CD4-positive, alpha-beta T cell treated with Interleukin-17A for 1 hour (primary cell): Measurements from ENCODE around the gene MTMR12.
"Not testable (repeated sequence)": the region's sequence is repeated elsewhere in the genome, so short reads cannot be mapped to it uniquely, and the experiment has no call there.

Experiments used
- DNase-seq: peaks from one replicate; pipeline ENCODE4 v3.0.0-alpha.2; 2020

The MTMR12 gene

DNA sequence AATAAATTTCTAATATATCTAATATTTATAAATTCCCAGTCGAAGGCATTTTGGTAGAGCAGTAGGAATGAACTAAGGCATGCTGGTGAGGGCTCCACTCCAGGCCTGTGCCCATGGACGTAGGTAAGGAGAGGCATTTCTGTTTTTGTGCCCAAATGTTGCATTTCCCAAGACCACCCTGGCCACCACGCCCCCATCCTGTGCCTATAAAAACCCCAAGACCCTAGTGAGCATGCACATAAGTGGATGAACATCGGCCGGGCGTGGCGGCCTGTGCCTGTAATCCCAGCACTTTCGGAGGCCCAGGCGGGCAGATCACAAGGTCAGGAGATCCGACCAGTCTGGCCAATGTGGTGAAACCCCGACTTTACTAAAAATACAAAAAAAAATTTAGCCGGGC, 10.1 kb upstream of the MTMR12 start:
- DNase-seq = no peak

DNA sequence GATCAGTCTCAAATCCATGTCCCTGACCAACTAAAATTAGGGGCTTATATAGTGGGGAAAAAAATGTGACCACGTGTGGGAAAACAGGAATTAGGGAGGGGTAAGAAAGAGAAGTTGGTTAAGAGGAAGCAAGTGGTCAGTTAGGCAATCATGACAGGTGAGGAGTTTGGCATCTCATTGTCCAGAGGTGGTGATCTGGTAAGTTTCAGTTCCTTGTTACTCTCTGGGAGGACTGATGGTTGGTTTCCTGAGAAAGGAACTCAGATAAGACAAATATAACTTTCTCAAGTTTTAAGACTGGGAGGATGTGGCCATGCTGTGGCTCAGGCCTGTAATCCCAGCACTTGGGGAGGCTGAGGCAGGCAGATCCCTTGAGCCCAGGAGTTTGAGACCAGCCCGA, 9.0 kb upstream of the MTMR12 start:
- not testable (repeated sequence) for DNase-seq

DNA sequence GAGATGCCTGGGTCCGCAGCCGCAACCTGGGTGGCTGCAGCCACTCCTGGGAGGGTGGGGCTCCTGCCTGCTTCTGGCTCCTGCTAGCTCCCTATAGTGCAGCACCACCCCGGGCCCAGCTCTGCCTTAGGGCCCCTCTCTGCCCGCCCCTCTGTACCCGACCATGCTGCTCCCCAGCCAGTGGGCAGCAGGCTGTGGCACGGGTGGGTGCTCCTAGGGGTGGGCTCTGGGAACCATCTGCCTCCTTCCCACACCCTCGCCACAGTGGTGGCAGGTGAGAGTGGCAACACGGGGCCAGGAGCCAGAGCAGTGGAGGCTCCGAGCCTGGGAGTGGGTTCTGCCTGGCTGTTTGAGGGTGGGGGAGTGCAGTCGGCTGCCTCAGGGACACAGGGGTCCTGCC, 7.8 kb upstream of the MTMR12 start:
- DNase-seq = no peak

DNA sequence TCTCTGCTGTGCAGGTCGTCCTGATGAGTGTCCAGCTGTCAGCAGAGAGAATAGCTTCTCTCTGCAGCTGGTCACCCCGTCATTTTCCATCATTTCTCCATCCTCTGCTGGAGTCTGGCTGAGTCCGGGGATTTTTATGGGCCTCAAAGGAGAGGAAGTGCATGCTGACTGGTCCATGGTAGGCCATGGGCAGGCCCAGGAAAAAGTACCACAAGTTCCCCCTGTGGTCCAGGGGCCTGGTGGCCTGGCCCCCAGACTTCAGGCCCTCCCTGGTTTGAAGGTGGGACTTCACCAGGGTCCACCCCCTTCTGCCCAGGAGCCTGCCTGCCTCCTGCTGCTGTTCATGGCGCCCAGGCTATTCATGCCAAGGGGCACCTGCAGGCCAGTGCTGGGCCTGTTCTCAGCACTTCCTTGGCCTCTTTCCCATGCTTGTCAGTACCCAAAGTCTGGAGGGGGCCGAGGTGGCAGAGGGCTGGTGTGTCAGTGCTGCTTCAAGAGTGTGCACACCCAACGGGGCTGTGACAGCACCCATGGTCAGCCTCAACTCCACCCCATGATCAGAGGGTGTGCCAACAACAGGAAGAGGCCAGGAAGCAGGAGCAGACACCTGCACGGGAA, 7.3 kb upstream of the MTMR12 start:
- DNase-seq = no peak

DNA sequence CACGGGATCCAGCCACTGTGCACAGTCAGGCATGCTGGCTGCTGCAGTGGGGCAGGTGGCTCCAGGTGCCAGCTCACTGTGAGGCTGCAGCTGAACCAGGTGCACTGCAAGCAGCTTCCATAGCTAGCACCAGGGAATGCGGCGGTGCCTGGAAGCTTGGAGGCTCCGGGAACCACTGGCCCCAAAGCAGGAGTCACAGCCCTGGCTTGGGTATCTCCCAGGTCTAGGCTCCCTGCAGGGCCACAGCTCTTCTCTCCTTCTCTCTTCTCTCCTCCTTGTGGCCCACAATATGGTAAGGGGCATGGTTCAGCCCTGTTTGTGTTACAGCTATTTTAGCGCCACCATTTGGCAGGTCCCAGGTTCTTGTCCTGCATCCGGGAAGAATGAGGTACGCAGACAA, 6.7 kb upstream of the MTMR12 start:
- DNase-seq = no peak

DNA sequence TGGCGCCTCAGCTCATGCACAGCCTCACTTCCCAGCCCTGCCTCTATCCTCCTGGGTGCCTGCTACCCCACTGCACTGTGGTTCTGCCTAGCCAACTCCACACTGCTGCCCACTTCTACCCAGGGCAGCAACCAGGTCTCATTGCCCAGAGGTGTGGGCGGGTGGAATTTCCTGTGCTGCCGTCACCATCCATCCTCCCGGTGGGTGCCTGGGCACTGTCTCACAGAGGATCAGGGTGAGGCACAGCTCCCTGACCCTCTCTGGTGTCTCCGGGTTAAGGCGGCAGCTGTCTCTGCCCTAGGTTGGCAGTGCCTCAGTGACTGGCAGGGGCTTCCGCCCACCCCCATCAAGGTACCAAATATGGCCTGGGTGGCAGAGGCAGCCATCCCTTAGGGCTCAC, 4.3 kb upstream of the MTMR12 start:
- DNase-seq = no peak

DNA sequence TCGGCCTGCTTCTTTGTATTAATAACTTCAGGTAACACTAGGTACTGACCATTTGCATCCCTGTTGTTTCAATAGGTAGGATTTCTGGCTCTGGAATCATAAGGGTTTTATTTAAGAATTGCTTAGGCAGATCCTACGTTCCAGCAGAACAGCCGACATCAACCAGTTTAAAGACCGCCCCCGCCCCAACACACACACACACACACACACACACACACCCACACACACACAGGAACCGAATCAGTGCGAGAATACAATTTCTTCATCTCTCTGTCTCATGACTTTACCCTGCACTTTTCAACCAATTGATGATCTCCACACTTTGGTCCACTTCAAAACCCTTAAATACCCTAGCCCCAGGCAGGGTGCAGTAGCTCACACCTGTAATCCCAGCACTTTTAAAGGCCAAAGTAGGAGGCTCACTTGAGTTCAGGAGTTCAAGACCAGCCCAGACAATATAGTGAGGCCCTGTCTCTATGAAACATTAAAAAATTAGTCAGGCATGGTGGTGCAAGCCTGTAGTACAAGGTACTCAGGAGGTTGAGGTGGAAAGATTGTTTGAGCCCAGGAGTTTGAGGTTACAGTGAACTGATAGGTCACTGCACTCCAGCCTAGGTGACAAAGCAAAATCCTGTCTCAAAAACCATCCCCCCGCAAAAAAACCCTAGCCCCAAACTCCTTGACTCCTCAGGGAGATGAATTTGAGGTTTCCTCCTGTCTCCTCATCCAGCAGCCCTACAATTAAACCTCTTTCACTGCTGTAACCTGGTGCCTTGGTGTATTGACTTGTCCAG, 2.7 kb upstream of the MTMR12 start:
- no peak for DNase-seq

DNA sequence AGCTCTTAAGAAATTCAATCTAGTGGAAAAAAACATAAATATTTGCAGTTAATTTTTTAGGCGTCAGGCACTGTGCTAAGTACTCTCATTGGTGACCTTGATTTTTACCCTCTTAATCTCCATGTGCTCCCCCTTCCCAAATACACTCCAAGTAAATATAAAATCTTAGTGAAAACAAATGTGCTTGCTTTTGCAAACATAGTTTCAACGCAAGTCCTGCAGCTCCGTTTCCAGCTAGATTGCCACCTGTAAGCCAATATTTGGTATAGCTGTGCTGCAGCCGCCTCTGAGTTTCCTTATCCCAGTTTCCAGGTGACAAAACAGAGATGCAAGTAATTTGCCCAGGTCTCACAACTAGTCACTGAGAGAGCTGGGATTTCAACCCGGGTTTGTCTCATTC, 1.9 kb upstream of the MTMR12 start:
- no peak for DNase-seq

DNA sequence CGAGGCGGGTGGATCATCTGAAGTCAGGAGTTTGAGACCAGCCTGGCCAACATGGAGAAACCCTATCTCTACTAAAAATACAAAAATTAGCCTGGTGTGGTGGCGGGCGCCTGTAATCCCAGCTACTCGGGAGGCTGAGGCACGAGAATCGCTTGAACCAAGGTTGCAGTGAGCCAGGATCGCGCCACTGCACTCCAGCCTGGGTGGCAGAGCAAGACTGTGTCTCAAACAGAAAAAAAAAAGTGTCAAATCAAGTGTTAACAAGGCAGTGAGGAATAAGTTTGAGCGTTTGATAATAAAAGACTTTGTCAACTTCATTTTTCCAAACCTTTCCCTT, 1.4 kb upstream of the MTMR12 start:
- DNase-seq = not testable (repeated sequence)

DNA sequence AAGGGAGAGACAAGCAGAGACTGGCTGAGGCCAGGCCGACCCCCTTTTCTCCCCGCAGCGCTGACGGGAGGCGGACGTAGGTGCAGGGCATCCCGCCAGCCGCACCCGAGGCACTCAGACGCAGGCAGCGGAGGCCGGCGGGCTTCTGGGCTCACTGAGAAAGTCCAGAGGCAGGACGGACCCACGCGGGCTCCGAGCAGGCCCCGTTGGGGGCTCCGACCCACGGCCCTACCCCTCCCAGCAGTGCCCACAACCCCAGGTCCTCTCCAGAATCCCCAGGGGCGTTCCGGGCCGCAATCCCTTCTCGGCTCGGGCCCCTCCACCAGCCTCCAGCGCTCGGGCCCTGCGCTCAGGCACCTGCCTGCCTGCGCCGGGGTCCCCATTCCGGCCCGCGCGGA, 543 bp downstream of the MTMR12 start:
- peak; percentile 29 for DNase-seq

DNA sequence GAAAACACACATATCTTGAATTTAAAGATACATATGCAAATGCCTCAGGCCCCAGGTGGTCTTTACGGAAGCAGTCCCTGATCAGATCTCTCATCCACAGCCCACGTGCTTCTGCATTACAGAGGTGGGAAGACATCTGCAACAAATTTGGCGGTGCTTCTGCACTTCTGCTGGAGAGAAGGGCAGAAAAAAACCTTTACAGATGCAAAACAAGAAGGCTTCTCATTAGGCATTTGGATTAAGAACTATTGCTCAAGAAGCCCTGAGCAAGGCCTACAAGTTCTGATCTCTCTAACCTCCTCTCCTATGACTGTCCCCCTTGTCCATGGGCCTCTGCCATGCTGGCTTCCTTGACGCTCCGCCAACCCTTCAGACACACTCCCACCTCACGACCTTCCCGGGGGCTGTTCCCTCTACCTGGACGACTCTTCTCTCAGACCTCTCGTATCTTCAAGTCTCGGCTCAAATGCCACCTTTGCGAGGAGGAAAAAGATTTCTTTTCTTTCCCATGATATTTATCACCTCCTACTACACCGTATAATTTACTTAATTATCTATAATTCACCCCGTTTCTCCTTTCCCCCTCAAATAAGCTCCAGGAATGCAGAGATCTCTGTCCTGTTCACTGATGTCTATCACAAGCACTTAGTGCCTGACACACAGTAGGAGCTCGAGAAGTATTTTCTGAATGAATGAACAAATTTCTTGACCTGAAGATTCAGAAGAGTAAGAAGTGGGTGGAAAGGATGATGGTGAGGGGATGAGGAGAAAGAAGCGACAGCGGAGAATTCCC, 1.1 kb downstream of the MTMR12 start:
- DNase-seq = no peak

DNA sequence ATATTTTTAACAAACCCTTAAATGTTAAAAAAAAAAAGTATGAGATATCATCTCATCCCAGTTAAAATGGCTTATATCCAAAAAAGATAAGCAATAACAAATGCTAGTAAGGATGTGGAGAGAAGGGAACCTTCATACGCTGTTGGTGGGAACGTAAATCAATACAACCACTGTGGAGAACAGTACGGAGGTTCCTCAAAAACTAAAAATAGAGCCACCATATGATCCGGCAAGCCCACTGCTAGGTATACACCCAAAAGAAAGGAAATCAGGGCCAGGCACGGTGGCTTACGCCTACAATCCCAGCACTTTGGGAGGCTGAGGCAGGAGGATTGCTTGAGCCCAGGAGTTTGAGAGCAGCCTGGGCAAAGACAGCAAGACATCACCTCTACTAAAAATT, 3.0 kb downstream of the MTMR12 start:
- no peak for DNase-seq

DNA sequence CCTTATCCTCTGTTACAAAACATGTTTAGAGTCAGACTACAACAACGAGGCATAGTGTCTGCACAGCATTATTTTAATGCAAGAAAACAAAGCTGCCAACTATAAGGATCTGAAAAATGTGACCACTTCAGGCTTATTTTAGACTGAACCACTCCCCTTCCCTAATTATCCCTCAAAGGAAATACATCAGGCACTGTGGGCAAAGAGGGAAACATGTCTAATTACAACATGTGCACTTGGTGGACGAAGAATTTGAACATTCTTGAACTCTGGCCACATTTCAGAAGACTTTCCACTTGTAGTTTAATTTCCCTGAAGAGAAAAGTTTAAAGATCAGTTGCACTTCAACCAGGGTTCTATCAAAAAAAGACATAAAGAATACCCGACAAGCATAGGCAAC, 3.8 kb downstream of the MTMR12 start:
- DNase-seq = no peak

DNA sequence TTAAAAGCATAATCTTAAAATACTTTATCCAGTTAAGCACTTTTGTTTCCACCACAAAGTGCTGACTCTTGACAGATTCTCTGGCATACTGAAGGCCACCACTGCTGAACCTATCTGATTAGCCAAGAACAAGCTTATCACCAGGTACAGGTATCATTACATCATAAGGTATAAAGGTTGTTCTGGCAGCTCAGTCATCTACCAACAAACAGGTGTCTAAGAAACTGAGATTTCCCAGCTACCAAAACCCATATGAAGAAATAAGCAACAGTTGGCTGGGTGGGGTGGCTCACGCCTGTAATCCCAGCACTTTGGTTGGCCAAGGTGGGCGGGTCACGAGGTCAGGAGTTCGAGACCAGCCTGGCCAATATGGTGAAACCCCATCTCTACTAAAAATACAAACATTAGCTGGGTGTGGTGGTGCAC, 5.0 kb downstream of the MTMR12 start:
- DNase-seq = no peak

DNA sequence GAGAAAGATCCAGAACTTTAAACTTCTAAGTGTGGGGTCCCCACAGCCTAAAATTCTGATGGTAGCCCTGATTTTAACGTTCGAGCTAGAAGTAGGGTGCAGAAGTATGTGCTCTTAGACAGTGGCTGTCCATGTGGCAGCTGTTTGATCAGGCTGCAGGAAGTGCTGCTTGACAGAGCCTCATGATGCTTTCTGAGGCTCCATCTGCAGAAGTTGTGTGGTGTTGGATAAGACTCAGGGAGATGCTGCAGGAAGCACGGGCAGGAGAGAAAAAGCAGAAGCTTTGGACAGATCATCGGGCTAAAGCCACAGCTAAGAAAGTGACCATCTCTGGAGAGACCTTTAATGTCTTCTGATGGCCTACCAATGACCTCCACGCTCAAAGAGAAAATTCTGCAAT, 8.1 kb downstream of the MTMR12 start:
- DNase-seq = no peak

DNA sequence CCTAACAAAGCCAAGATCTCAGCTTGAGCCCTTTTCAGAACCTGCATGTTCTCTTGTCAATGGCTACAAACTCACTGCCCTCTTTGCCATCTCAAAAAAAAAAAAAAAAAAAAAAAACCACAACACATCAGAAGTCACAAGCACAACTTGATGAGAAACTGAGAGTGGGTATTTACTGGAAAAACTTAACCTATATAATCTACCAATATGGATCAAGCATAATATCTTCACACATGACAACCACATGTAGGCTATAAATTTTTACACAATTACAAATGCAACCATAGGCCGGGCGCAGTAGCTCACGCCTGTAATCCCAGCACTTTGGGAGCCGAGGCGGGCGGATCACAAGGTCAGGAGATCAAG, 9.0 kb downstream of the MTMR12 start:
- no peak for DNase-seq

DNA sequence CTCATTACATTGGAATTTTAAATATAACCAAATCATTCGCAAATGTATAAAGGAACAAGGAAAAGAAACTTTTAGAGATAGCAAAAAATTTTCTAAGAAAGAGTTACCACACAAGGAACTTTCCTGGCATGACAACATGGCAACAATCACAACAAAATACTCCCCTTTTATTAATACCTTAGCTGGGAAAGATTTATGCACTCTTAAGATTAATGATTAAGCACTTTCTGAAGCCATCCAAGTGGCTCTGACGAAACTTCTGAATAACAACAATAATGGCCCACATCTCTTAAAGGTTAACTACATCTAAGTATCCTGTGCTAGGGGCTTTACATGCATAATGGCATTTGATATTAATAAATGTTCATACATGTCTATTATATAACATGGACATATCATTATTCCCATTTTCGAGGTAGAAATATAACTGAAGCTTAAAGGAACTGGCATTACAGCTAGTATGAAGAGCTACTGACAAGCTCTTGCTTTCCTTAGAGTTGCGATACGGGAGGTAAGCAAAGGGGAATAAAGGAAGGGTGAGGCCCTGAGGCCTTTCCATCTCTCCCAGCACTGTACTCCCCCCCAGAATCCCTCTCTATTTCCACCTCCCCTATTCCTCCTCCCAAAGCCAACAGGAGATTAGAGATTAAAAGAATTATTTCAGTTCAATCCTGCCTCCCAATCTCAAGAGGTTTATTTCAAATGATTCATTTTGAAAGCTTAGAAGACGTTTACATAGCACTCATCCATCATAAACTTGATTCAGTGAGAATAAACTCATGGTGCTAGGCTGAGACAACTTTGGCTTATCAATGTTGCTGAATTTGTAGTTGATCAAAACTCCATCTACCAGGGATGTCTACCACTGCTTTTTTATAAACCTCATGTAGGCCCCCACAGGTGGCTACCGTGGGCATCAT, 9.6 kb downstream of the MTMR12 start:
- no peak for DNase-seq

DNA sequence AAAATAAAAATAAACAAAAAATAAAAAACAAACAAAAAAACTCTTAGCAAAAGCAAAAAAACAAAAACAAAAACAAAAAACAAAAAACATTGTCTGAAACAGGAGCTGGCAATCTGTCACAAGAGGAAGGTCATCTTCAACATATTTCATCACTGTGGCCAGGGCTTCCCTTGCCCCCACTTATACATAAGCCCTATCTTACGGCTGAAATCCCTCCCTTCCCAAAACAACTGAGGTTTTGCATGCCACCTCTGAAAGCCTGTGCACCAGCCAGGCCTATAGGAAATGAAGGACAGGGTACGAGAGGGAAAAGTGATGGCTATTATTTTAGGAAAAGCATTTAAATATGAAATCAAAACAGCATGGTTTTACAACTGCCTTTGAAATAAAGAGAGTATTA, 10.8 kb downstream of the MTMR12 start:
- no peak for DNase-seq

DNA sequence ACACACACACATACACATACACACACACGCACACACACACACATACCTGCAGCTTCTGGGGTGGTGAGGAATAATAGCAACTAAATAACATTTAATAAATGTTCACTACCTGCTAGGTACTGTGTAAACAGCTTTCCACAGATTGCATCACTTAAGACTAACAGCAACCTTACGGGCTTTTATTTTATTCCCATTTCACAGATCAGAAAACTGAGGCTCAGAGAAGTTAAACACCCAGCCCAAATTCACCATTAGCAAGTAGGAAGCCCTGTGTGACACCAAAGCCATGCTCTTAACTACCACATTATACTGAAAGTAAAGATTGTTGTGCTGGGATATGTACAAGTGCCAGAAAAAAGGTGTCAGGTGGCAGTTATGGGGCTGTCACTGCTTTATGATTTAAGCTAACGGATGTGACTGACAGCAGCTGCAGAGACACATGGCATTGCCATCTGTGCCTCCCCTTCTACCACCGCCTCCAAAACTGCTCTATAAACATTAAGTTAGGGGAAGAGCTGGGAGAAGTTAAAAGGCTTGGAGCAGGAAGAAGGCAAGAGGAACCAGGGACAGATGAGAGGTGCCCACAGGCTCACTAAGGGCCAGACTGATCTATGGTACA, 13.6 kb downstream of the MTMR12 start:
- DNase-seq = no peak

DNA sequence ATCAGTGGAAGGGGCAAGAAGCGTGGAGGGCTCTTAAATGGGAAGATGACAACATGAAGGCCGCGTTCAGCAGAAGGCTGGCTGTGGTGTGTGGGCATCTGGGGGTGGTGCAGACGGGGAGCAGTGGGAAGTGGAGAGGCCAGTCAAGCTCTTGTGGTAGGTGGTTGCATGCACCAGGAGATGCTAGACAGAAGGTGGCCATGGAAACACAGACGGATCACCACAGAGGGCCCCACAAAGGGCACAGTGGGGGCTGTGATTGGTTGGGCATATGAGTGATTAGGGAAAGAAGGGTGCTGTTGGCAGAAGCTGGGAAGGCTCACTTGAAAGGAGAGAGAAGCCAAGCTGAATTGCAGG, 14.7 kb downstream of the MTMR12 start:
- DNase-seq = no peak

DNA sequence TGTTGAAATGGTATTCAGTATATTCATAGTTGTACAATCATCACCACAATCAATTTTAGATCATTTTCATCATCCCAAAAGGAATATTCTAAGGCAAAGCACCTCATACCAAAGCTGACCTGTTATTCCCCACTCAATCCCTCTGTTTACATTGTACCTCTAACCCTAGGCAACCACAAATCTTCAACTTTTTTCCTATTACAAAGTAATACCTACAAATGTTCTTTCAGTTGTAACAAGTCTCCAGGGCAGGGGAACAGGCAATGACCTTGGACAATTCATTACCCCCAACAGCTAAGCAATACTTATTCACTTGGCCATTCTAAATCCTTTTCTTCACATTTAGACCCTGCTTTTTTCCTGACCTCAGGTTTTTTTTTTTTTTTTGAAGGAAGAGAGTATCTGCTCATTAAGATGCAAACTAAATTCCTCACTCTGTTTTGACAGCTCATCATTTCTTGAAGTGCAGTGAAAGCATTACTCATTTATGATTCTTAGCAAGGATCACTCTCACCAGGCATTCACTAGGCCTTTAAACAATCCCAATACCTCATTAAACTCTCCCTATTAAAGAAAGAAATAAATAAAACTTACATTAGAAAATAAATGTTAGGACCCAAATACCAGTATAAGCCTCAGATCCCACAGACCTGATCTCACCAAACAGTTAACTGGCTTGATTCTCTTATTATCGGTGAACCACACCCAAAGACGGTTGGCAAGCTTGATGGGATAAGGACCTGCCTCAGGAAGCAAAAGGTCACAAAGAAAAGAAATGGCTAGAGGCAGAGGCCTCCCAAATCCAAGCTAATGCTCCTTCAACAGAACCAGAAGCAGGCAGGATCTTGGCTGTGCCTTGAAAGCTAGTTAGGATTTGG, 15.3 kb downstream of the MTMR12 start:
- no peak for DNase-seq
